Suprapubic skin (tissue), 4 donors: Measurements from ENCODE around the gene LUC7L2. TPM values are rescaled to one million over a fixed set of nuclear protein-coding genes. Genes with fewer than 3 reads are reported as not detected.

Source experiments
- DNase-seq, 2 donors: peaks; one replicate each; pipeline ENCODE4 v3.0.0-alpha.2; 2019; ENCODE audit warnings: low spot score in 2 of 2
- H3K27ac ChIP-seq: fragments of 200-600 bp; sonication (generic); one replicate; pipeline ENCODE4 v1.5.1; 2019
- H3K27me3 ChIP-seq: fragments of 200-600 bp; sonication (generic); one replicate; pipeline ENCODE4 v1.5.1; 2019
- H3K36me3 ChIP-seq: fragments of 200-600 bp; sonication (generic); one replicate; pipeline ENCODE4 v1.5.1; 2019
- H3K4me1 ChIP-seq: fragments of 200-600 bp; sonication (generic); one replicate; pipeline ENCODE4 v1.5.1; 2019
- H3K4me3 ChIP-seq: fragments of 200-600 bp; sonication (generic); one replicate; pipeline ENCODE4 v1.5.1; 2019; ENCODE audit warnings: mild to moderate bottlenecking
- H3K9me3 ChIP-seq: fragments of 200-600 bp; sonication (generic); one replicate; pipeline ENCODE4 v1.5.1; 2019
- EP300 ChIP-seq: sonication (generic); formaldehyde crosslinking; IDR thresholded peaks from one replicate; pipeline ENCODE4 v1.6.1; 2017; ENCODE audit warnings: antibody characterized with exemption
- POLR2A ChIP-seq, 2 donors: fragments of 450-650 bp; IDR thresholded peaks; one replicate each; pipeline ENCODE4 v1.6.1; 2017; ENCODE audit warnings: antibody characterized with exemption in 2 of 2, mild to moderate bottlenecking in 2 of 2, moderate library complexity in 2 of 2
- POLR2AphosphoS5 ChIP-seq, 3 donors: sonication (generic); formaldehyde crosslinking; IDR thresholded peaks; one replicate each; pipeline ENCODE4 v1.6.1; 2017; ENCODE audit warnings: antibody characterized with exemption in 3 of 3
- WGBS: methylation state at CpG from one replicate; pipeline ENCODE4 v1.1.5; 2018; 5-methylcytosine and 5-hydroxymethylcytosine counted together
- total RNA-seq, 4 donors: library from RNA; depleted of rRNA; stranded (reverse); fragments of >200 nt; gene quantifications; one replicate each; pipeline ENCODE4 v1.1.0, GENCODE V29; 2016
- TF ChIP-seq, protein P1 (sequence below), 2 donors: fragments of 200-600 bp in 1 of 2; fragments of 450-650 bp in 1 of 2; sonication (generic) in 1 of 2; IDR thresholded peaks; one replicate each; pipeline ENCODE4 v1.5.1; 2016 to 2019; ENCODE audit warnings: antibody characterized with exemption in 2 of 2, mild to moderate bottlenecking in 1 of 2, moderate library complexity in 1 of 2

The LUC7L2 gene
- total RNA-seq, 4 donors from 2014 or later = 39.7 to 115 (median 51.5) TPM

DNA sequence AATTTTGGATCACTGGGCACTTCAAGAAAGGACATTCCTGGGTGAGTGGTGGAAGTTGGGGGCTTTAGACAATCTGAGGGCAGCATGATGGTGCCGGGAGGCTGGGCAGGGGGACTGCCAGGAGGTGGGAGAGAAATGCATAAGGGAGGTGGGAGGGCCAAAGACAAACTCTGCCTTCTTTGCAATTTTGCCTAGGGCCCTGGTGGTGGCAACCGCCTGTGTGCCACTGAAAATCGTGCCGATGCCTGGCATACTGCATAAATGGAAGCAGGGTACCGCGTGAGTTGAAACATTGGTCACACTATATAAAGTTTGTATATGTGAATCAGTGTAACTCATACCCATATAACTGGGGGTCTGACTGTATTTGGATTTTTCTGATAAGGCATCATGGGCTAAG, 3.3 kb downstream of the LUC7L2 start:
- no peak for TF ChIP-seq POLR2A (IDR thresholded peaks at IDR 0.05)
- TF ChIP-seq, protein P1, sequence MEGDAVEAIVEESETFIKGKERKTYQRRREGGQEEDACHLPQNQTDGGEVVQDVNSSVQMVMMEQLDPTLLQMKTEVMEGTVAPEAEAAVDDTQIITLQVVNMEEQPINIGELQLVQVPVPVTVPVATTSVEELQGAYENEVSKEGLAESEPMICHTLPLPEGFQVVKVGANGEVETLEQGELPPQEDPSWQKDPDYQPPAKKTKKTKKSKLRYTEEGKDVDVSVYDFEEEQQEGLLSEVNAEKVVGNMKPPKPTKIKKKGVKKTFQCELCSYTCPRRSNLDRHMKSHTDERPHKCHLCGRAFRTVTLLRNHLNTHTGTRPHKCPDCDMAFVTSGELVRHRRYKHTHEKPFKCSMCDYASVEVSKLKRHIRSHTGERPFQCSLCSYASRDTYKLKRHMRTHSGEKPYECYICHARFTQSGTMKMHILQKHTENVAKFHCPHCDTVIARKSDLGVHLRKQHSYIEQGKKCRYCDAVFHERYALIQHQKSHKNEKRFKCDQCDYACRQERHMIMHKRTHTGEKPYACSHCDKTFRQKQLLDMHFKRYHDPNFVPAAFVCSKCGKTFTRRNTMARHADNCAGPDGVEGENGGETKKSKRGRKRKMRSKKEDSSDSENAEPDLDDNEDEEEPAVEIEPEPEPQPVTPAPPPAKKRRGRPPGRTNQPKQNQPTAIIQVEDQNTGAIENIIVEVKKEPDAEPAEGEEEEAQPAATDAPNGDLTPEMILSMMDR (IDR thresholded peaks at IDR 0.05) = no peak
- no peak for TF ChIP-seq POLR2AphosphoS5 (IDR thresholded peaks at IDR 0.05)
- 72% methylated on average over 6 of the region's 6 CpGs for WGBS
- DNase-seq = no peak
- Histone ChIP-seq H3K4me1 (peaks cover 51% of the 10 kb centered on the region), H3K9me3 (no peaks in the 10 kb centered on the region), H3K27ac (no peak overlapping the region), H3K36me3 (peaks cover 17% of the 10 kb centered on the region), H3K27me3 (no peaks in the 10 kb centered on the region), H3K4me3 (no peak overlapping the region)

GRCh38 chr7:139365336-139365735, 5.6 kb downstream of the LUC7L2 start:
- 78% methylated on average over 2 of the region's 2 CpGs for WGBS
- TF ChIP-seq EP300 = no peak
- TF ChIP-seq, protein P1 (IDR thresholded peaks at IDR 0.05) = no peak

DNA sequence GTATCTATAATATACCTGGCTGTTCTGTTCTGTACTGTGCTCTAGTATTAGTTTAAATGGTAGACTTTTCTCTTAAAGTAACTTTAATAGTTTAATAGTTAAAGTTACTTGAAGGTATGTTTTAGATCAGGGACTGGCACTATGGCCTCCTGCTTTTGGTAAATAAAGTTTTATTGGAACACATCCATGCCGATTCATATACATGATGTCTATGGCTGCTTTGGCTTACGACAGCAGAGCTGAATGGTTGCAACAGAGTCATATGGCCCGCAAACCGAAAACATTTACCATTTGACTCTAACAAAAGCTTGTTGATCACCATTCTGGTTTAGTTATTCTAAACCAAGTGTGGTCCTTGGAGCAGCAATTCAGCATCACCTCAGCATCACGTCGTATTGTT, 6.7 kb downstream of the LUC7L2 start:
- no peak for DNase-seq
- TF ChIP-seq EP300 (no peak), POLR2AphosphoS5 (IDR thresholded peaks at IDR 0.05) (no peak), POLR2A (IDR thresholded peaks at IDR 0.05) (no peak)
- TF ChIP-seq, protein P1 (IDR thresholded peaks at IDR 0.05) = no peak
- no peaks in the 10 kb centered on the region for H3K27me3 ChIP-seq
- no peaks in the 10 kb centered on the region for H3K9me3 ChIP-seq
- no peak overlapping the region for H3K27ac ChIP-seq
- 95% methylated on average over 6 of the region's 6 CpGs for WGBS
- peaks cover 17% of the 10 kb centered on the region for H3K36me3 ChIP-seq
- no peak overlapping the region for H3K4me3 ChIP-seq
- H3K4me1 ChIP-seq = peaks cover 56% of the 10 kb centered on the region

More at GRCh38 chr7:139365336-139365735, 5.6 kb downstream of the LUC7L2 start:
- no peaks in the 10 kb centered on the region for H3K9me3 ChIP-seq
- DNase-seq = no peak
- H3K27ac ChIP-seq = no peak overlapping the region
- H3K4me3 ChIP-seq = no peak overlapping the region
- H3K36me3 ChIP-seq = peaks cover 17% of the 10 kb centered on the region
- H3K27me3 ChIP-seq = no peaks in the 10 kb centered on the region
- peaks cover 59% of the 10 kb centered on the region for H3K4me1 ChIP-seq

DNA sequence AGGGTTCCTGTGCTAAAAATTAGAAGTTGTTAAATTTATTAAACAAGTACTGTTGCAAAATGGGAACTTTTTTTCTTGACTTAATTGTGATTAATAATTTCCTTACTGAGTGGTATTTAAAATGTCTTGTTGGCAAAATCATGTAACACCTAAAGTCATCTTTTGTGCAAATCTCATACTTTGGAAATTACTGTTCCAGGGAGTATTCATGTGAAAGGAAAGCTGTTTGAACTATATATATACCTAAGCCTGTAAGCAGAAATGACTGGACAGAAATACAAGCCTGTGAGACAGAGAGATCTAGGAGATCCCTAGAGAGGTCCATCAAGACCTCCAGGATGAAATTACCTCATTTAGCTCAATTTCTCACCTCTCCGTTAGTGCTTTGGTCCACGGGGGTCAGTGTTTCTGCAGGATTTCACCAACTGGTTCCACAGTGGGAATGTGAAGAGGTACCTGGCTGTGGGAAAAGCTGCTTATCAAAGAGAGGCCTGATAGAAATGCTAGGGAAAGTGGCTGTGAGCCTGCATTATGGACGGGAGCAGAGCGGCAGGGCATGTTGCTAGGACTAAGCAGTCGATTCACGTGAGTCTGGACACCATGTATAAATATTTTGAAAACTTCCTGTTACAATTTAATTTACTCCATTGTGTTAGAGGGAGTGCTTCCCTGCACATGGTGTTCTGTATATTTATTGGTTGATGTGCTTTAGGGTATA, 7.9 kb downstream of the LUC7L2 start:
- Histone ChIP-seq H3K9me3 (no peaks in the 10 kb centered on the region), H3K27ac (no peak overlapping the region), H3K27me3 (no peaks in the 10 kb centered on the region), H3K36me3 (peaks cover 17% of the 10 kb centered on the region), H3K4me1 (peaks cover 48% of the 10 kb centered on the region), H3K4me3 (no peak overlapping the region)
- WGBS = 78% methylated on average over 6 of the region's 6 CpGs
- DNase-seq = no peak
- no peak for TF ChIP-seq EP300
- TF ChIP-seq, protein P1 (IDR thresholded peaks at IDR 0.05) = no peak
- TF ChIP-seq POLR2AphosphoS5 (IDR thresholded peaks at IDR 0.05) = no peak

DNA sequence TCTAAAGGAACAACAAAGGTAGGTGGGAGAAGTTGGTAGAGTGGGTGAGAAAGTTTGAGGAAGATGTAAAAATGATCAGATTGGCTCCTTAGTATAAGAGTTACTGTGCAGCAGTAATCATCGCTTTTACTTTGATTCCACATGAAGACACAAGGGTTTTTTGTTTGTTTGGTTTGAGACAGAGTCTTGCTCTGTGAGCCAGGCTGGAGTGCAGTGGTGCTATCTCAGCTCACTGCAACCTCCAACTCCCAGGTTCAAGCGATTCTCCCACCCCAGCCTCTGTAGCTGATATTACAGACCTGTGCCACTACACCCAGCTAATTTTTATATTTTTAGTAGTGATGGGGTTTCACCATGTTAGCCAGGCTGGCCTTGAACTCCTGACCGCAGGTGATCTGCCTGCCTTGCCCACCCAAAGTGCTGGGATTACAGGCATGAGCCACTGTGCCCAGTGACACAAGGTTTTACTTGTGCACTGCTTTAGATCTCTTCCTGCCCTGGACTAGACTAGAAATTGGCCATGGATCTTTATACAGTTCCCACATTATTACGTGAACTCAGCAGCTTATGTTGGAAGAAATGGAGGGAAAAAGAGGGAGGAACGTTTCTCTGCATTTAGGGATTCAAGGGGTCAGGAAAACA, 10.7 kb downstream of the LUC7L2 start:
- Histone ChIP-seq H3K27me3 (no peaks in the 10 kb centered on the region), H3K4me1 (peaks cover 51% of the 10 kb centered on the region)
- TF ChIP-seq EP300 (no peak), POLR2AphosphoS5 (IDR thresholded peaks at IDR 0.05) (no peak)

More for the DNA sequence above, 10.7 kb downstream of the LUC7L2 start:
- Histone ChIP-seq H3K4me3 (no peak overlapping the region), H3K27ac (no peak overlapping the region), H3K9me3 (no peaks in the 10 kb centered on the region), H3K36me3 (peaks cover 15% of the 10 kb centered on the region)
- 81% methylated on average over 5 of the region's 5 CpGs for WGBS
- DNase-seq = no peak
